ENCODE measurements around the gene MYLIP. TPM values are rescaled to one million over a fixed set of nuclear protein-coding genes. Genes with fewer than 3 reads are reported as not detected.
A peak's percentile ranks its signal among the peaks of the same experiment; 100 is the strongest.

Gene MYLIP
- polyA plus RNA-seq, 6 donors from 2014 or later: 90.6 to 241 (median 177) TPM

- Mint-ChIP-seq H3K27me3 (peaks cover 5 to 9% (median 6%) of the 10 kb centered on the region in 3 donors), H3K27ac (no peak overlapping the region), H3K4me1 (peaks cover 5 to 10% (median 5%) of the 10 kb centered on the region in 3 donors), H3K36me3 (peaks cover 0 to 3% of the 10 kb centered on the region in 2 donors), H3K4me3 (no peak overlapping the region), H3K9me3 (no peaks in the 10 kb centered on the region)
- DNase-seq: no peak
- ATAC-seq (ENCODE audit: low read depth in 2 of 2): no peak
Observed at GRCh38 chr6:16121339-16121738, 7.5 kb upstream of the MYLIP start.

- Mint-ChIP-seq H3K4me3 (no peak overlapping the region), H3K27ac (no peak overlapping the region), H3K36me3 (peaks cover 0 to 3% of the 10 kb centered on the region in 2 donors), H3K4me1 (peaks cover 5 to 10% (median 5%) of the 10 kb centered on the region in 3 donors), H3K27me3 (peaks cover 5 to 9% (median 6%) of the 10 kb centered on the region in 3 donors), H3K9me3 (no peaks in the 10 kb centered on the region)
- no peak for DNase-seq
- no peak for ATAC-seq (ENCODE audit: low read depth in 2 of 2)
Observed at GRCh38 chr6:16122197-16122596, 6.7 kb upstream of the MYLIP start.

GRCh38 chr6:16124198-16125180 lies 4.4 kb upstream of the MYLIP start:
- Mint-ChIP-seq H3K36me3 (peaks cover 0 to 3% of the 10 kb centered on the region in 2 donors), H3K4me1 (peaks cover 9 to 29% (median 13%) of the 10 kb centered on the region in 3 donors), H3K9me3 (no peaks in the 10 kb centered on the region), H3K27ac (no peak overlapping the region), H3K27me3 (peaks cover 5 to 9% (median 6%) of the 10 kb centered on the region in 3 donors), H3K4me3 (peak overlapping the region in 1 of 8 donors; percentile 36)
- DNase-seq (no peak), ATAC-seq (ENCODE audit: low read depth in 2 of 2) (no peak)

GRCh38 chr6:16126056-16126455 lies 2.8 kb upstream of the MYLIP start:
- ATAC-seq (ENCODE audit: low read depth in 2 of 2): no peak
- Mint-ChIP-seq H3K4me3 (no peak overlapping the region), H3K27me3 (peaks cover 2 to 5% (median 3%) of the 10 kb centered on the region in 3 donors)

GRCh38 chr6:16126861-16127260 lies 2.0 kb upstream of the MYLIP start:
- Mint-ChIP-seq H3K9me3 (no peaks in the 10 kb centered on the region), H3K4me3 (peak overlapping the region in 2 of 8 donors; percentile 14 to 97), H3K27me3 (peaks cover 0 to 5% (median 0%) of the 10 kb centered on the region in 3 donors), H3K27ac (peak overlapping the region in 1 of 6 donors; percentile 41), H3K4me1 (peaks cover 13 to 35% (median 29%) of the 10 kb centered on the region in 3 donors), H3K36me3 (peaks cover 0 to 3% of the 10 kb centered on the region in 2 donors)
- DNase-seq: no peak
- no peak for ATAC-seq (ENCODE audit: low read depth in 2 of 2)

More at GRCh38 chr6:16126056-16126455, 2.8 kb upstream of the MYLIP start:
- Mint-ChIP-seq H3K36me3 (peaks cover 0 to 3% of the 10 kb centered on the region in 2 donors), H3K9me3 (no peaks in the 10 kb centered on the region), H3K4me1 (peaks cover 13 to 29% (median 28%) of the 10 kb centered on the region in 3 donors), H3K27ac (no peak overlapping the region)
- DNase-seq: no peak

GRCh38 chr6:16127471-16127870 lies 1.4 kb upstream of the MYLIP start:
- H3K27ac Mint-ChIP-seq: peak overlapping the region in 3 of 6 donors; percentile 41 to 81 (median 55)
- peaks cover 0 to 3% of the 10 kb centered on the region in 2 donors for H3K36me3 Mint-ChIP-seq
- peaks cover 0 to 2% (median 0%) of the 10 kb centered on the region in 3 donors for H3K27me3 Mint-ChIP-seq
- no peak for DNase-seq
- no peak for ATAC-seq (ENCODE audit: low read depth in 2 of 2)
- H3K4me3 Mint-ChIP-seq: peak overlapping the region in 7 of 8 donors; percentile 10 to 97 (median 66)
- no peaks in the 10 kb centered on the region for H3K9me3 Mint-ChIP-seq
- peaks cover 13 to 40% (median 31%) of the 10 kb centered on the region in 3 donors for H3K4me1 Mint-ChIP-seq

- H3K4me3 Mint-ChIP-seq: peak overlapping the region; percentile 91 to 98 (median 97)
- peak; percentile 46 for DNase-seq
- peaks cover 9 to 11% of the 10 kb centered on the region in 2 donors for H3K36me3 Mint-ChIP-seq
- peak; percentile 0 to 3 for ATAC-seq (ENCODE audit: low read depth in 2 of 2)
- peaks cover 27 to 57% (median 46%) of the 10 kb centered on the region in 3 donors for H3K4me1 Mint-ChIP-seq
- H3K27ac Mint-ChIP-seq: peak overlapping the region; percentile 91 to 98 (median 96)
- H3K27me3 Mint-ChIP-seq: no peaks in the 10 kb centered on the region
- no peaks in the 10 kb centered on the region for H3K9me3 Mint-ChIP-seq
Observed at GRCh38 chr6:16129623-16130401, 926 bp downstream of the MYLIP start.

GRCh38 chr6:16130437-16130891 lies 1.6 kb downstream of the MYLIP start:
- peaks cover 30 to 63% (median 51%) of the 10 kb centered on the region in 3 donors for H3K4me1 Mint-ChIP-seq
- peak overlapping the region; percentile 91 to 98 (median 97) for H3K4me3 Mint-ChIP-seq
- peak overlapping the region; percentile 91 to 98 (median 96) for H3K27ac Mint-ChIP-seq
- ATAC-seq (ENCODE audit: low read depth in 2 of 2) (no peak), DNase-seq (no peak)
- no peaks in the 10 kb centered on the region for H3K9me3 Mint-ChIP-seq
- peaks cover 9 to 11% of the 10 kb centered on the region in 2 donors for H3K36me3 Mint-ChIP-seq
- no peaks in the 10 kb centered on the region for H3K27me3 Mint-ChIP-seq

GRCh38 chr6:16130932-16131387 lies 2.1 kb downstream of the MYLIP start:
- DNase-seq (peak; percentile 77), ATAC-seq (ENCODE audit: low read depth in 2 of 2) (peak; percentile 60 to 62)
- Mint-ChIP-seq H3K27ac (peak overlapping the region; percentile 91 to 98 (median 96)), H3K36me3 (peaks cover 9 to 11% of the 10 kb centered on the region in 2 donors), H3K4me3 (peak overlapping the region; percentile 91 to 98 (median 97)), H3K27me3 (no peaks in the 10 kb centered on the region), H3K4me1 (peaks cover 33 to 63% (median 54%) of the 10 kb centered on the region in 3 donors), H3K9me3 (no peaks in the 10 kb centered on the region)

- no peaks in the 10 kb centered on the region for H3K27me3 Mint-ChIP-seq
- peaks cover 43 to 75% (median 59%) of the 10 kb centered on the region in 3 donors for H3K4me1 Mint-ChIP-seq
- no peak for ATAC-seq (ENCODE audit: low read depth in 2 of 2)
- no peak for DNase-seq
- peaks cover 11 to 15% of the 10 kb centered on the region in 2 donors for H3K36me3 Mint-ChIP-seq
- peak overlapping the region; percentile 20 to 98 (median 56) for H3K4me3 Mint-ChIP-seq
- H3K27ac Mint-ChIP-seq: peak overlapping the region in 2 of 6 donors; percentile 75 to 77
- no peaks in the 10 kb centered on the region for H3K9me3 Mint-ChIP-seq
Observed at GRCh38 chr6:16132909-16133308, 4.0 kb downstream of the MYLIP start.

GRCh38 chr6:16134430-16134829 lies 5.5 kb downstream of the MYLIP start:
- Mint-ChIP-seq H3K36me3 (peaks cover 11 to 15% of the 10 kb centered on the region in 2 donors), H3K4me3 (peak overlapping the region in 3 of 8 donors; percentile 2 to 94 (median 83)), H3K27ac (peak overlapping the region in 2 of 6 donors; percentile 23 to 77), H3K9me3 (no peaks in the 10 kb centered on the region), H3K4me1 (peaks cover 48 to 76% (median 55%) of the 10 kb centered on the region in 3 donors), H3K27me3 (no peaks in the 10 kb centered on the region)
- DNase-seq (no peak), ATAC-seq (ENCODE audit: low read depth in 2 of 2) (no peak)

- peaks cover 13 to 15% of the 10 kb centered on the region in 2 donors for H3K36me3 Mint-ChIP-seq
- no peaks in the 10 kb centered on the region for H3K9me3 Mint-ChIP-seq
- ATAC-seq (ENCODE audit: low read depth in 2 of 2) (no peak), DNase-seq (no peak)
- peaks cover 52 to 73% (median 61%) of the 10 kb centered on the region in 3 donors for H3K4me1 Mint-ChIP-seq
- peak overlapping the region in 2 of 6 donors; percentile 8 to 44 for H3K27ac Mint-ChIP-seq
- H3K27me3 Mint-ChIP-seq: no peaks in the 10 kb centered on the region
- H3K4me3 Mint-ChIP-seq: peak overlapping the region in 6 of 8 donors; percentile 13 to 66 (median 18)
Observed at GRCh38 chr6:16135066-16135465, 6.2 kb downstream of the MYLIP start.

Data from naive B cell (primary cell).